Fibroblast of pulmonary artery (primary cell): ENCODE data around the gene SPTBN1.

Source experiments
- DNase-seq: peaks from one replicate; pipeline ENCODE4 v3.0.0-alpha.2; 2010; ENCODE audit warnings: low read depth
- H3K4me3 ChIP-seq: replicated peaks from 2 replicates; pipeline ENCODE4 v1.5.1; 2011; ENCODE audit warnings: low read depth, mild to moderate bottlenecking, control low read depth, low read length, moderate library complexity
- CTCF ChIP-seq: IDR thresholded peaks from 2 replicates; pipeline ENCODE4 v1.5.1; 2011; ENCODE audit warnings: mild to moderate bottlenecking, control low read depth, low read length, inconsistent platforms; ENCODE audit errors: missing control alignments

Gene SPTBN1

GRCh38 chr2:54560146-54560881 lies 104.2 kb downstream of the SPTBN1 start:
- DNase-seq = peak; percentile 77
- H3K4me3 ChIP-seq = peak overlapping the region; percentile 68
- no peak for TF ChIP-seq CTCF

- DNase-seq = no peak
- TF ChIP-seq CTCF = no peak
- peak overlapping the region; percentile 68 for H3K4me3 ChIP-seq
Observed at GRCh38 chr2:54561010-54561409, 104.9 kb downstream of the SPTBN1 start.

GRCh38 chr2:54564439-54564838 lies 108.3 kb downstream of the SPTBN1 start:
- no peak for TF ChIP-seq CTCF
- no peak overlapping the region for H3K4me3 ChIP-seq
- no peak for DNase-seq

- no peak for TF ChIP-seq CTCF
- no peak overlapping the region for H3K4me3 ChIP-seq
- DNase-seq = no peak
Observed at GRCh38 chr2:54565551-54565950, 109.4 kb downstream of the SPTBN1 start.

- H3K4me3 ChIP-seq = no peak overlapping the region
- no peak for TF ChIP-seq CTCF
- no peak for DNase-seq
Observed at GRCh38 chr2:54566896-54567295, 110.8 kb downstream of the SPTBN1 start.

GRCh38 chr2:54568876-54569321 lies 112.8 kb downstream of the SPTBN1 start:
- no peak overlapping the region for H3K4me3 ChIP-seq
- no peak for TF ChIP-seq CTCF
- no peak for DNase-seq

GRCh38 chr2:54569745-54570301 lies 113.7 kb downstream of the SPTBN1 start:
- no peak for TF ChIP-seq CTCF
- H3K4me3 ChIP-seq = no peak overlapping the region
- DNase-seq = no peak
